HFF-Myc (cell line): ENCODE data around the gene NOC4L.
"Not testable (repeated sequence)": the region's sequence is repeated elsewhere in the genome, so short reads cannot be mapped to it uniquely, and the experiment has no call there.

Source experiments
- DNase-seq: peaks from one replicate; pipeline ENCODE4 v3.0.0-alpha.2; 2011; ENCODE audit warnings: low read depth; ENCODE audit errors: extremely low read depth
- H3K4me3 ChIP-seq: replicated peaks from 2 replicates; pipeline ENCODE4 v1.5.1; 2011; ENCODE audit warnings: low read depth, mild to moderate bottlenecking, control low read depth, low read length
- TF ChIP-seq, protein P1 (sequence below): IDR thresholded peaks from 2 replicates; pipeline ENCODE4 v1.5.1; 2012; ENCODE audit warnings: mild to moderate bottlenecking, low read depth, low read length, control low read depth; ENCODE audit errors: missing control alignments

Gene NOC4L

GRCh38 chr12:132130690-132131089 is 13.6 kb upstream of the NOC4L start:
- TF ChIP-seq, protein P1, sequence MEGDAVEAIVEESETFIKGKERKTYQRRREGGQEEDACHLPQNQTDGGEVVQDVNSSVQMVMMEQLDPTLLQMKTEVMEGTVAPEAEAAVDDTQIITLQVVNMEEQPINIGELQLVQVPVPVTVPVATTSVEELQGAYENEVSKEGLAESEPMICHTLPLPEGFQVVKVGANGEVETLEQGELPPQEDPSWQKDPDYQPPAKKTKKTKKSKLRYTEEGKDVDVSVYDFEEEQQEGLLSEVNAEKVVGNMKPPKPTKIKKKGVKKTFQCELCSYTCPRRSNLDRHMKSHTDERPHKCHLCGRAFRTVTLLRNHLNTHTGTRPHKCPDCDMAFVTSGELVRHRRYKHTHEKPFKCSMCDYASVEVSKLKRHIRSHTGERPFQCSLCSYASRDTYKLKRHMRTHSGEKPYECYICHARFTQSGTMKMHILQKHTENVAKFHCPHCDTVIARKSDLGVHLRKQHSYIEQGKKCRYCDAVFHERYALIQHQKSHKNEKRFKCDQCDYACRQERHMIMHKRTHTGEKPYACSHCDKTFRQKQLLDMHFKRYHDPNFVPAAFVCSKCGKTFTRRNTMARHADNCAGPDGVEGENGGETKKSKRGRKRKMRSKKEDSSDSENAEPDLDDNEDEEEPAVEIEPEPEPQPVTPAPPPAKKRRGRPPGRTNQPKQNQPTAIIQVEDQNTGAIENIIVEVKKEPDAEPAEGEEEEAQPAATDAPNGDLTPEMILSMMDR, result no peak
- no peak for DNase-seq
- no peak overlapping the region for H3K4me3 ChIP-seq

DNA sequence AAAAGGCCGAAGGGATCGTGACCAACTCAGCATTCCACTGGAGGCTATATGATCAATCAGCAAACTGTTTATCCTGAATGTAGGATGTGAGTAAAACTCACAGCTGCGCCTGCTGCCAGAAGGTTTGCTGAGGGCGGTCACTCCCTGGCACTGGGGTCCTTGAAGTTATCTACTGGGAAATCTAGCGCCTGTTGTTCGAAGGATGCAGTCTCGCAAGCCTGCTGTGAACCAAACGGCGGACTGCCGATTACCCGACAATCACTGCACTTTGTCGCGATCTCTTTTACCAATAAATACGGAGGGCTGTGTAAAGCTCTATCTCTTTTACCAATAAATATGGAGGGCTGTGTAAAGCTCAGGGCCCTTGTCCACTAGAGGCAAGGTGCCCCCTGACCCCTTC is 13.0 kb upstream of the NOC4L start:
- no peak for DNase-seq
- TF ChIP-seq, protein P1, result no peak
- H3K4me3 ChIP-seq, result no peak overlapping the region

DNA sequence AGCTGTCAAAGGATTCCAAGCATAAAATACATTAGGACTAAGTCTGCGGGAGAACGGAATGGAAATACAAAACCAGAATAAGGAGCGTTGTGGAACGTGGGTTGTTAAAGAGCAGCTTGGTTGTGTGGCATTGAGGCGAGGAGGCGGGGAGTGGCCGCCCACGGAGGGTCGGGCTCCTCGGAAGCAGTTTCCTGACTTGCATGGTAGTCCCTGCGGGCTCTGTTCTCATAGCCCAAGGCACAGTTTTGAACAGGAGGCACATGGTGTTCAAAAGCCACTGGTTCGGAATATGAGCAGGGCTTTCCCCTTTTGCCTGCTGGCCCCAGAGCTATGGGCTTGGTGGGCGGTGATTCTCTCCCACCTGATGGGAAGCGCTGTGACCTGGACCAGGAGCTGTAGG is 12.3 kb upstream of the NOC4L start:
- DNase-seq, result no peak
- no peak overlapping the region for H3K4me3 ChIP-seq
- TF ChIP-seq, protein P1, result no peak

DNA sequence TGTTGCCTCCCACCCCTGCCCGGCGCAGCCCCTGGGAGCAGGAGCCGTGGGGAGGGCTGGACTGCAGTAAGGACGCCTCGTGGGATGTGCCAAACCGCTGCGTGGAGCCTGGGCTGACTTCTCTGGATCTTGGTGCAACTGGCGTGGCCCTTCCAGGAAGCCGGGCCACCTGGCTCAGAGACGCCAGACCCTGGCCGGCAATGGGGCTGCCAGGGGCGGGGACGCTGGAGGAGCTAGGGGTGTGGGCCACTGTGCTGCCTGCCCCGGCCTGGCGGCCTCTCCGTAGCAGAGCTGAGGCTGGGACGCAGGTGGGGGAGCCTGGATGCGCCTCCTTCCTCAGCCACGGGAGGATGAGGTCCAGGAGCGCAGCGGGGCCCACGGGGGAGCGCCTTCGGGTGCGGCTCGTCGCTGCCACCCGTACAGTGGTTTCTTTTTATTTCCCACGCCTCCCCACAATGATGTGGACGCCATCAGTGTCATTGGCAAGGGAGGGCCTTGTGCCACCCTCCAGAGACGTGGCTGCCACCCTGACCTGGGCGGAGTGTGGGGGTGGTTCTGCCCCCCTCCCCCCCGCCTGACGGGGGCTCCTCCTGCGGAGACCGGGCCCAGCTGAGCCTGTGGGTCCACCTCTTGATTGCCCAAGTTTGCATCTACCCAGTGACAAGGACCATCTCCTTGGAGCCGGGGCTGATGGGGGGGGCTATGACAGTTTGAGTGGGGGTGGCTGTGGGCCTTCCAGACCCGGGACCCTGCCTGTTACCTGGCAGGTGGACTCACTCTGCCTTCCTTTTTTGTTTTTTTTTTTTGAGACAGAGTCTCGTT is 11.4 kb upstream of the NOC4L start:
- no peak for DNase-seq
- no peak overlapping the region for H3K4me3 ChIP-seq
- TF ChIP-seq, protein P1, result no peak

DNA sequence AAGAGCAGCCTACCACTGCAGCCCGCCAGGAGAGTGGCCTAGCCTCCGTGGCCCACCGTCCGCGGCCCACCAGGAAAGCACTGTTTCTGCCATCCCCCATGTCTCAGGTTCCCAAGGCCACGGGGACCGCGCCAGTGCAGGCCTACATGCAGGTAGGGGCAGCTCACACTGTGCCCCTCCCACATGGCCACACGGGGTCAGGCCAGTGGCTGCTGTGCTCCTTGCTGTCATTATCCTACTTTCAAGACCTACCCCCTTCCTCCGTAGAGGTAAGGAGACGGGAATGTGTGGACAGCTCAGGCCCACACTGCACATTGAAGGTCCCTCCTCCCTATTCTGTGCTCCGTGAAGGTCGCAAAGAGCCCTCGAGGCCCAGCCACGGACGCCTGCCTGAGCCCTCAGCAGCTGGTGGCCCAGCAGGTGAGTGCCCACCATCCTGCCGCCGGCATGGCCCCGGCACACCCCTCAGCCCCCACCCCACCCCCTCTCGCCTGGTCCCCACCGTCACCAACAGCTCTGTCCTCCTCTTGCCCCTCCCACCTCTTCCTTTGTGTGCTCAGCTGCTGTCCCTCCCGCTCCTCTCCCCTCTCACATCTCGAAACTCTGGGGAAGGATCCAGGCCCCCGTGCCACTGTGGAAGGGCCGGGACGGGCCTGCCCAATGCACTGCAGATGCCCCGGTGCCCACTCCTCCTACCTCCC is 10.2 kb upstream of the NOC4L start:
- H3K4me3 ChIP-seq, result no peak overlapping the region
- TF ChIP-seq, protein P1, result no peak
- DNase-seq, result no peak

- H3K4me3 ChIP-seq, DNase-seq: not testable (repeated sequence)
Measured at GRCh38 chr12:132134653-132135183, 9.5 kb upstream of the NOC4L start.

DNA sequence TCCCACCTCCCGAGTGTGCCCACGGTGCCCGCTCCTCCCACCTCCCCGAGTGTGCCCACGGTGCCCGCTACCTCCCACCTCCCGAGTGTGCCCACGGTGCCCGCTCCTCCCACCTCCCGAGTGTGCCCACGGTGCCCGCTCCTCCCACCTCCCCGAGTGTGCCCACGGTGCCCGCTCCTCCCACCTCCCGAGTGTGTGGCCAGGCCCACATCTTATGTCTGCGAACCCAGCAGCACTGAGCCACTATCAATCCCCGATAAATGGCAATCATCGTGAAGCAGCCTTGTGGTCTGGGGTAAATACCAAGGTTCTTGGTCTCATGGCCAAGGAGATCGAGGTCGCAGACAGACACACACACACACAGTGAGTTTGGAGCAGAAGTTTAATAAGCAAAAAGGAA is 8.0 kb upstream of the NOC4L start:
- not testable (repeated sequence) for H3K4me3 ChIP-seq, DNase-seq
